Retina (tissue), 1 donor: ENCODE results near the gene NMT2.

Source experiments
- DNase-seq: peaks from one replicate; pipeline ENCODE4 v3.0.0-alpha.2; 2016

The NMT2 gene

DNA sequence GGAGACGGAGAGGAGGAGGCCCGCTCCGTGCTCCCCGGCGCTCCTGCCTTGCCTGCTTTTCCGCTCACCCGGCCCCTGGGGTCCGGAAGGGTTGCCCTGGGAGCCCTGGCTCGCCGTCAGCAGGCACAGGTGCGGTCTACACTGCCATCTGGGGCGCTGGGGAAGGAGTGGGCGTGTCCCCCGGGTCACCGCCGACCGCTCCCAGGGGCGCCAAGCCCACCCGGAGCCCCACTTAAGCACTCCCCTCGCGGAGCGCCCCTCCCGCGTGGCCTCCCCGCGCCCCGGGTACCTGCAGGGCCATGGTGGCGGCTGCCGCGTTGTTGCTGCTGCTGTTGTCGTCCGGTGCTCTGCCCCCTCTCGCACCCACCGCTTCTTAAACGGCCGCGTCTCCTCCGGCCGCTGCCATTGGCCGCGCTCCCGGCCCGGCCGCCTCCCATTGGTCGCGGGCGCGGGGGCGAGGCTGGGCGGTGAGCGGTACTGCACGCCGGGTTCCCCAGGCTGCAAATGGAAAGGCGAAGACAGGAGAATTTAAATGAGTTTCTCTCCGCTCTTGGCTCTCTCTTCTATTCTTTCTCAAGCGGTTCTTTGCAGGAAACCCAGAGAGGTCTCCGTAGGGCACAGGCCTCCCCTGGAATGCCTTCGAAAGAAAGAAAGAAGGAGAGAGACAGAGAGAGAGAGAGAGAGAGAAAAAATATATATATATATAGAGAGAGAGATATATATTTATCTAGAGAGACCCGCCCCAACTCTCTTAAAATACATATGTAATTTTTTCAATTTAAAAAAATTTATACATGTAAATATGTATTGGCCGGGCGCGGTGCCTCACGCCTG is 79.8 kb downstream of the NMT2 start, which contains the start of gene ACBD7:
TSS of gene ACBD7 (minus strand) at position 349 of the 834 bp plus-strand sequence. CDS start at position 301, 48 bp downstream.
- DNase-seq: peak; percentile 93

DNA sequence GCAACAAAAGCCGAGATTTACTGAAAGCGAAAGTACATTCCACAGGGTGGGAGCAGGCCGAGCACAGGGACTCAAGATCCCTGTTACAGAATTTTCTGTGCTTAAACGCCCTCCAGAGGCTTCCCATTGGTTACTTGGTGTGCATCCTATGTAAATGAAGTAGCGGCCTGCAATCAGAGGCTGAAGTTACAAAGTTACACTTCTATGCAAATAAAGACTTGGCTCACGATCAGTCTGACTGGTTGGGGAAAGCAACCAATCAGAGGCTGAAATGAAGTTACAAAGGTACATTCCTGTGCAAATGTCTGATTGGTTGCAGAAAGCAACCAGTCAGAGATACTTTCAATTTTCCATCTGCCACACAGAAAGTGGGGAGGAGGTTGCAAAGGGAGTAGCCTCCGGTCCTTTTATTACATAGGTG is 84.0 kb downstream of the NMT2 start:
- DNase-seq: no peak

DNA sequence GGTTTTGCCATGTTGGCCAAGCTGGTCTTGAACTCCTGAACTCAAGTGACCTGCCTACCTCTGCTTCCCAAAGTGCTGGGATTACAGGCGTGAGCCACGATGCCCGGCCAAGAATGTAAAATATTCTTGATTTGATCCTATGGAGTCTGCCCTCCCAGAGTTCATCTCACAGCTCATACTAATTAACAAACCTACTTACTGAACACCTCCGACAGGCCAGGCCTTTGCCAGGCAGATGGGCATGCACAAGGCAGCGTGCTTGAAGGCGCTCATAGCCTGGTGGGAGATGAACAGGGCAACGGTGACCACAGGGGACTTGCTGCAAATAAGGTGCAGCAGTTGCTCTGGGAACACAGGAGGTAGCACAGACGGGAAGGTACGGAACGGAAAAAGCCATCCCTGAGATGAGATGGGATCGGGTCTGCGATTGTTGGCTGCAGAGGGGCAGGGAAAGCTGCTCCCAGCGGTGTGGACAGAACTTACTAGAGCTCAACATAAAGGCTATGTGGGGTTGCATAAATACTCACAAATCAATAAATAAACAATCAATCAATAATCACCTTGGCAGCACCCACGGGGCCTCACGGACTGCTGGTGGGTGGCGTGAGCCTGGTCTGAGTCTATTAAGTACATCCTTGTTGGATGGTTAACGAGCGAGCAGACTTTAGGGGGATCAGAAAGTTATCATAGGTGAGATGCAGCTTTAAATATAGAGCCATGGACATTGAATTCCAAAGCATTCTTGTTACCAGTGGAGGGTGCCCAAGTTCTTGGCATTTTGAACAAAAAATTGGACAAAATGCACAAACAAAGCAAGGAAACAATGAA is 84.6 kb downstream of the NMT2 start:
- no peak for DNase-seq

DNA sequence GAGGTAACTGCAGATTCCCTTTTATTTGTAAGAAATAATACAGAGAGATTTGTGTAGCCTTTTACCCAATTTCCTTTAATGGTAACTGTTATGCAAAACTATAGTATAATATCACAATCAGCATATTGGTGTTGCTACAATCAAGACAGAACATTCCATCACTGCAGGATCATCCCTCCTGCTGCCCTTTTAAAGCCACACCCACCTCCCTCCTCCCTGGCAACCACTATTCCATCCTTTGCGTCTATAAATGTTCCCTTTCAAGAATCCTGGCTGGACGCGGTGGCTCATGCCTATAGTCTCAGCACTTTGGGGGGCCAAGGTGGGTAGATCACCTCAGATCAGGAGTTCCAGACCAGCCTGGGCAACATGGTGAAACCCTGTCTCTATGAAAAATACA is 93.1 kb downstream of the NMT2 start:
- DNase-seq: no peak

DNA sequence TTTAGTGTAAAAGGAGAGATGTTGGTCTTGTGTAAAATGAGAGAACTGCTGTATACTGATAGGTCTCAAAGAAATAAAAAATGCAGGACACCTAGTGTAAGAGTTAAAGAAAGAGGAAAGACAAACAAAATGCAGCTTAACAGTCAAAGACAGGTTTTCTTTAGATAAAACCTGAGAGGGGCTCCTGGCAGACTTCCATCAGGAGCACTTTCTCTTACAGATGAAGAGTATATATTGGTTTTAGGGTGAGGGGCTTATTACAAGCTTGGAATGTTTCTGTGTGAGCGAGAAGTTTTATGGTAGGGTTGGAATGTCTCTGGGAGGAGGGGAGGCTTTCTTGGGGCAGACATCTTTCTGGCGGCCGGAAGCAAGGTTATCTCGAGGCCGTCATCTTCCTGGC is 96.1 kb downstream of the NMT2 start:
- DNase-seq: no peak

DNA sequence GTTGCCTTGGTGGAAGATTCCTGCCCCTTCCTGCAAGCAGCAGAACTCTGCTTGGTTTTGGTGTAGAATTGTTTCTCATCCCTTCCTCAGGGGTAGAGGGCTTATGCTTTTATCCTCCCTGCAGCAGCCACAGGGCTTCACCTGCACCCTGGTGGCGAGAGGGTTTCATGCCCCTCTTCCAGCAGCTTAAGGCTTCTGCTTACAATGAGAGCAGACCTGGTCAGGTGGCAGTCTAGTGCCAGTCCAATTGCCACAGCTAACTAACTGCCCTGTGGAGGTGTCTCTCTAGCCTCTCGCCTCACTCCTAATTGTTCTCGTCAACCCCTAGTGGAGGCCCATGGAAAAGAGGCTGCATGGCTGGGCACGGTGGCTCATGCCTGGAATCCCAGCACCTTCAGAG is 99.3 kb downstream of the NMT2 start:
- DNase-seq: no peak

DNA sequence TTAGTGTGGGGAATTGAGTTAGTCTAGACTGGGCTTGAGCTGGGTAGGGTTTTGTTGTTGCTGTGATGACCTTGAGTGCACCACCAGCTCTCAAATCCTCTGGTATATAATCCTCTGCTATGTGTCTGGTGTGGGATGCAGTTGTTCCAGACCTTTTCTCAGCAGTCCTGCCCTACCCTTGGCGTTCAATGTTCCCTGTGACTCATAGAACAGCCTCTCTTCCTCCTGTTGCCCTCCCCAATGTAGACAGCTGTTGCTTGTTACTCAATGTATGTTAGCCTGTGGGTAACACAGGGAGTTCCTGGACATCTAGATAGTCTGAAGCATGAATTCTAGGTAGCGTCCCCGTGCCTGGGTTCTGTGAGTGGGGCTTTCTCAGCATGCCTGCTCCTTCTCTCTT is 99.7 kb downstream of the NMT2 start:
- DNase-seq: no peak

DNA sequence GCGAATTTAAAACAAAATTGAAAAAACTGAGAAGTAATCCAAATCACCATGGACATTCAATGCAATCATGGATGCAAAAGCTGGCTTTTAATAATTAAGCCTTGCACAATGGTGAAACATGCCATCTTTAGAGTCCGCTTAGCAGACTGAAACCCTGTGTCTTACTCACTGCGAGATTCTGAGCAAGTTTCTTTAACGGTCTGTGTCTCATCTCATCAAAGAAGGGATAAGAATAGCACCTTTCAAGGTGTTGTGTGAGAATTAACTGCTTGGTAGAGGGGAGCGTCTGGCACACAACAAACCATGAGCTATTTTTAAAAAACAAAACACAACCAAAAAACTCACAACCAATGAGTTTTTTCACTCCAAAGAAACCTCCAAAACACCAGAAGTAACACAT is 101.3 kb downstream of the NMT2 start:
- no peak for DNase-seq

DNA sequence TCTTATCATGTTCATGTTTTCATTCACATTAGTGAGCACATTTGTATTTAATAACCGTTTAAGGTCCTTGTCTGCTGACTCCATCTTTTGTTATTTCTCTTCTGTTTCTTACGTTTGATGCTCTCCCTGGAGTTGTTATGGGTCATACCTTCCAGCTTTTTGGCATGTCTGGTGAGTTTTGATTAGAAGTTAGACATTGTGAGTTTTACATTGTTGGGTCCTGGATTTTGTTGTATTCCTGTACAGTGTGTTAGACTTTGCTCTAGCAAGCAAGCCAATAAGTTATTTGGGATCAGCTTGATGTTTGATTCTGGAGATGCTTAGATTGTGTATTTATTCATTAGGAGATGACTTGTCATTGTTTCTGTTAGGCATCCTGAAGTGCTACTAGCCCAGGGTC is 107.9 kb downstream of the NMT2 start:
- DNase-seq: no peak

DNA sequence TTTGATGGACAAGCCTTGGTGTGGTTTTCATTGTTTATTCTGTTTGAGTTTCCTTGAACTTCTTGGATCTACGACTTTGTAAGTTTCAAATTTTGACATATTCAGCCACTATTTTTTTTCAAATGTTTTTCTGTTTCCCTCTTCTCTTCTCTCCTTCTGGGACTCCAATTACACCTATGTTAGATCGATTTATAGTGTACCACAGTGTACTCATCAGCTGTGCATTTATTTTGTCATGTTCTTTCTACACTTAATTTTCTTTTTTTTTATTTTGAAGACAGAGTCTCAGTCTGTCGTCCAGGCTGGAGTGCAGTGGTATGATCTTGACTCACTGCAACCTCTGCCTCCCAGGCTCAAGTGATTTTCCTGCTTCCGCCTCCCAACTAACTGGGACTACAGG is 108.6 kb downstream of the NMT2 start:
- DNase-seq: no peak

DNA sequence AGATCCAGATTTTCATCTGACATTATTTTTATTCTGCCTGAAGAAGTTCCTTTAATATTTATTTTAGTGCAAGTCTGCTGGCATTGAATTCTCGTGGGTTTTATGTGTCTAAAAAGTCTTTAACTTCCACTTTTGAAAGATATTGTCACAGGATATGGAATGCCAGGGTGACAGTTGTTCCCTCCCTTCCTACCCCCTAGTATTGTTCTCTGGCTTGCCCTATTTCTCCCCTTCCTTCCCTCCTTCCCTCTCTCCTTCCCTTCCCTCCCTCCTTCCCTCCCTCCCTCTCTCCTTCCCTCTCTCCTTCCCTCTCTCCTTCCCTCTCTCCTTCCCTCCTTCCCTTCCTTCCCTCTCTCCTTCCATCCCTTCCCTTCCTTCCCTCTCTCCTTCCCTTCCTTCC is 109.8 kb downstream of the NMT2 start:
- DNase-seq: no peak
